ENCODE data around the gene PIK3CA.
"Not testable (repeated sequence)": the region's sequence is repeated elsewhere in the genome, so short reads cannot be mapped to it uniquely, and the experiment has no call there.

PIK3CA gene

GRCh38 chr3:179200790-179201189 lies 52.6 kb downstream of the PIK3CA start:
- no peak for DNase-seq (ENCODE audit: low spot score)

- not testable (repeated sequence) for DNase-seq (ENCODE audit: low spot score)
Observed at GRCh38 chr3:179215550-179215949, 67.4 kb downstream of the PIK3CA start.

GRCh38 chr3:179218213-179218612 lies 70.1 kb downstream of the PIK3CA start:
- not testable (repeated sequence) for DNase-seq (ENCODE audit: low spot score)

- DNase-seq (ENCODE audit: low spot score) = no peak
Observed at GRCh38 chr3:179223548-179223947, 75.4 kb downstream of the PIK3CA start.

- no peak for DNase-seq (ENCODE audit: low spot score)
Observed at GRCh38 chr3:179224584-179224983, 76.4 kb downstream of the PIK3CA start.

GRCh38 chr3:179227349-179227748 lies 79.2 kb downstream of the PIK3CA start:
- no peak for DNase-seq (ENCODE audit: low spot score)

- DNase-seq (ENCODE audit: low spot score) = no peak
Observed at GRCh38 chr3:179229177-179229576, 81.0 kb downstream of the PIK3CA start.

GRCh38 chr3:179233043-179233442 lies 84.9 kb downstream of the PIK3CA start:
- DNase-seq (ENCODE audit: low spot score) = no peak

- no peak for DNase-seq (ENCODE audit: low spot score)
Observed at GRCh38 chr3:179234199-179234598, 86.0 kb downstream of the PIK3CA start.

GRCh38 chr3:179236669-179237301 lies 88.6 kb downstream of the PIK3CA start:
- DNase-seq (ENCODE audit: low spot score) = no peak

GRCh38 chr3:179240299-179240698 lies 92.1 kb downstream of the PIK3CA start:
- not testable (repeated sequence) for DNase-seq (ENCODE audit: low spot score)

GRCh38 chr3:179242859-179243258 lies 94.7 kb downstream of the PIK3CA start:
- DNase-seq (ENCODE audit: low spot score) = not testable (repeated sequence)

GRCh38 chr3:179244878-179245277 lies 96.7 kb downstream of the PIK3CA start:
- no peak for DNase-seq (ENCODE audit: low spot score)

- DNase-seq (ENCODE audit: low spot score) = no peak
Observed at GRCh38 chr3:179247289-179248015, 99.3 kb downstream of the PIK3CA start.

- no peak for DNase-seq (ENCODE audit: low spot score)
Observed at GRCh38 chr3:179250803-179251476, 102.8 kb downstream of the PIK3CA start, which contains the start of gene KCNMB3. Gene KCNMB3 (minus strand): TSS chr3:179251114. CDS start chr3:179250990, 124 bp downstream.

GRCh38 chr3:179256813-179257212 lies 108.7 kb downstream of the PIK3CA start:
- DNase-seq (ENCODE audit: low spot score) = no peak

GRCh38 chr3:179257742-179258141 lies 109.6 kb downstream of the PIK3CA start:
- not testable (repeated sequence) for DNase-seq (ENCODE audit: low spot score)

GRCh38 chr3:179258820-179259219 lies 110.7 kb downstream of the PIK3CA start:
- no peak for DNase-seq (ENCODE audit: low spot score)

- not testable (repeated sequence) for DNase-seq (ENCODE audit: low spot score)
Observed at GRCh38 chr3:179259959-179260756, 112.0 kb downstream of the PIK3CA start.

GRCh38 chr3:179260949-179261765 lies 113.0 kb downstream of the PIK3CA start:
- DNase-seq (ENCODE audit: low spot score) = peak; percentile 80

GRCh38 chr3:179263134-179263533 lies 115.0 kb downstream of the PIK3CA start:
- no peak for DNase-seq (ENCODE audit: low spot score)
